GM23338 (cell line): ENCODE data around the gene PAXX. TPM values are rescaled to one million over a fixed set of nuclear protein-coding genes. Genes with fewer than 3 reads are reported as not detected.

ENCODE experiments used
- ATAC-seq: fragments of 200-7000 bp; cut with Tn5 transposase; 3 replicates; pipeline ENCODE4 v1.9.1; 2020
- DNase-seq: peaks from one replicate; pipeline ENCODE4 v3.0.0-alpha.2; 2015; ENCODE audit warnings: low spot score
- H2AFZ ChIP-seq: fragments of 200-600 bp; sonication (generic); 2 replicates; pipeline ENCODE4 v1.8.0; 2016; ENCODE audit warnings: antibody characterized with exemption, mild to moderate bottlenecking, moderate library complexity
- H3F3A ChIP-seq: fragments of 200-600 bp; sonication (generic); replicated peaks from 2 replicates; pipeline ENCODE4 v1.8.0; 2017; ENCODE audit warnings: antibody characterized with exemption, mixed run types, low read depth
- H3K27ac ChIP-seq: fragments of 200-600 bp; sonication (generic); 2 replicates; pipeline ENCODE4 v1.6.1; 2016; ENCODE audit warnings: low read depth
- H3K27me3 ChIP-seq: fragments of 200-600 bp; sonication (generic); 2 replicates; pipeline ENCODE4 v1.8.0; 2016; ENCODE audit warnings: mild to moderate bottlenecking, mixed run types, moderate library complexity; ENCODE audit not compliant: insufficient read depth
- H3K36me3 ChIP-seq: fragments of 200-600 bp; sonication (generic); 2 replicates; pipeline ENCODE4 v1.8.0; 2016; ENCODE audit warnings: mild to moderate bottlenecking; ENCODE audit not compliant: insufficient read depth
- H3K4me1 ChIP-seq: fragments of 200-600 bp; sonication (generic); 2 replicates; pipeline ENCODE4 v1.8.0; 2016; ENCODE audit warnings: mild to moderate bottlenecking, moderate library complexity; ENCODE audit not compliant: insufficient read depth
- H3K4me2 ChIP-seq: fragments of 200-600 bp; sonication (generic); 2 replicates; pipeline ENCODE4 v1.7.1; 2017; ENCODE audit warnings: mixed run types
- H3K4me3 ChIP-seq: fragments of 200-600 bp; sonication (generic); 2 replicates; pipeline ENCODE4 v1.6.1; 2016; ENCODE audit warnings: mixed run types
- H3K79me2 ChIP-seq: fragments of 200-600 bp; sonication (generic); replicated peaks from 2 replicates; pipeline ENCODE4 v1.8.0; 2017; ENCODE audit warnings: mild to moderate bottlenecking; ENCODE audit not compliant: insufficient read depth
- H3K9me2 ChIP-seq: fragments of 200-600 bp; sonication (generic); 2 replicates; pipeline ENCODE4 v1.8.0; 2017; ENCODE audit not compliant: insufficient read depth
- H4K20me1 ChIP-seq: fragments of 200-600 bp; sonication (generic); replicated peaks from 2 replicates; pipeline ENCODE4 v1.8.0; 2017; ENCODE audit warnings: mild to moderate bottlenecking; ENCODE audit not compliant: insufficient read depth
- H3K27ac Mint-ChIP-seq: 2 replicates; pipeline ENCODE4 v1.8.0; 2020; ENCODE audit warnings: inconsistent platforms, mild to moderate bottlenecking, moderate library complexity, mixed read lengths
- H3K27me3 Mint-ChIP-seq: 3 replicates; pipeline ENCODE4 v1.8.0; 2022; ENCODE audit warnings: low read depth, mild to moderate bottlenecking, moderate library complexity, mixed read lengths, inconsistent platforms; ENCODE audit not compliant: insufficient read depth, poor library complexity
- H3K36me3 Mint-ChIP-seq: 3 replicates; pipeline ENCODE4 v1.8.0; 2021; ENCODE audit warnings: low read depth, mild to moderate bottlenecking, inconsistent platforms, moderate library complexity, mixed read lengths
- H3K4me1 Mint-ChIP-seq: 3 replicates; pipeline ENCODE4 v1.8.0; 2020; ENCODE audit warnings: mild to moderate bottlenecking, inconsistent platforms, mixed read lengths
- H3K4me3 Mint-ChIP-seq: 3 replicates; pipeline ENCODE4 v1.8.0; 2021; ENCODE audit warnings: moderate library complexity, mild to moderate bottlenecking, inconsistent platforms, mixed read lengths
- H3K9me3 Mint-ChIP-seq: 3 replicates; pipeline ENCODE4 v1.8.0; 2020; ENCODE audit warnings: moderate library complexity, mild to moderate bottlenecking, inconsistent platforms, mixed read lengths
- EZH2 ChIP-seq: fragments of 200-600 bp; sonication (generic); IDR thresholded peaks from one replicate; pipeline ENCODE4 v1.8.0; 2017; ENCODE audit warnings: antibody characterized with exemption, mild to moderate bottlenecking, low read depth; ENCODE audit not compliant: unreplicated experiment
- EZH2phosphoT487 ChIP-seq: fragments of 200-600 bp; sonication (generic); IDR thresholded peaks from one replicate; pipeline ENCODE4 v1.8.1; 2018; ENCODE audit warnings: antibody characterized with exemption; ENCODE audit not compliant: unreplicated experiment
- NANOG ChIP-seq: IDR thresholded peaks from 2 replicates; pipeline ENCODE4 v1.6.1; 2016; ENCODE audit warnings: antibody characterized with exemption, borderline replicate concordance
- POLR2AphosphoS5 ChIP-seq: IDR thresholded peaks from 2 replicates; pipeline ENCODE4 v1.6.1; 2016; ENCODE audit warnings: antibody characterized with exemption, low read depth
- STAT1 ChIP-seq: IDR thresholded peaks from one replicate; pipeline ENCODE4 v1.6.1; 2016; ENCODE audit warnings: antibody characterized with exemption; ENCODE audit not compliant: unreplicated experiment
- ZNF331 ChIP-seq: fragments of 250-450 bp; sonication (Bioruptor Pico); IDR thresholded peaks from 2 replicates; pipeline ENCODE4 v1.5.0; 2020; ENCODE audit warnings: low read depth, mild to moderate bottlenecking, moderate library complexity
- ZNF462 ChIP-seq: fragments of 250-450 bp; sonication (Bioruptor Pico); IDR thresholded peaks from 2 replicates; pipeline ENCODE4 v1.5.0; 2020; ENCODE audit warnings: mild to moderate bottlenecking, moderate library complexity
- polyA plus RNA-seq: library from polyadenylated mRNA; unstranded; fragments of >200 nt; fragmentation: Nextera tagmentation; extraction: Ambion mirVana; gene quantifications from 2 replicates; pipeline ENCODE4 v1.2.1, GENCODE V29; 2016
- total RNA-seq: library from RNA; depleted of rRNA; stranded (reverse); fragments of >200 nt; shearing (Covaris generic); gene quantifications from 2 replicates; pipeline ENCODE4 v1.2.3, GENCODE V29; 2014
- TF ChIP-seq, protein P1 (sequence below): IDR thresholded peaks from one replicate; pipeline ENCODE4 v1.6.1; 2018; ENCODE audit warnings: antibody characterized with exemption; ENCODE audit not compliant: unreplicated experiment
- TF ChIP-seq, protein P2 (sequence below): IDR thresholded peaks from 2 replicates; pipeline ENCODE4 v1.6.1; 2016; ENCODE audit warnings: antibody characterized with exemption

PAXX gene
- total and polyA plus RNA-seq, 2 experiments from 2014 or later = 71.5 to 86.0 TPM

DNA sequence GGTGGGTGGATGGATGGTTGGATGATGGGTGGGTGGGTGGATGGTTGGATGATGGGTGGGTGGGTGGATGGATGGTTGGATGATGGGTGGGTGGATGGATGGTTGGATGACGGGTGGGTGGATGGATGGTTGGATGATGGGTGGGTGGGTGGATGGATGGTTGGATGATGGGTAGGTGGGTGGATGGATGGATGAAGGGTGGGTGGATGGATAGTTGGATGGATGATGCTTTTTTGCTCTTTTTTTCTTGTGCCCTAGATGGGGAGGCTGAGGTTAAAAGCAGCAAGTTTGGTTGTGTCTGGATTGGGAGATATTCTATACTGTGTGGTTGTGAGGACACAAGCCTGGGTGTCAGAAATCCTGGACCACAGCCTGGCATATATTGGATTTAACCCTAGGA is 34.8 kb upstream of the PAXX start:
- H3K27ac Mint-ChIP-seq = no peak overlapping the region
- Histone ChIP-seq H3K79me2 (no peaks in the 10 kb centered on the region), H3K27me3 (no peaks in the 10 kb centered on the region), H3K4me3 (no peak overlapping the region), H3F3A (no peaks in the 10 kb centered on the region), H3K4me2 (no peak overlapping the region), H3K9me2 (0 out of 2 replicates have a peak, but pooled peaks cover 6% of the 10 kb centered on the region), H2AFZ (no peak overlapping the region), H3K36me3 (no peaks in the 10 kb centered on the region), H3K4me1 (no peaks in the 10 kb centered on the region), H3K27ac (no peak overlapping the region), H4K20me1 (no peaks in the 10 kb centered on the region)
- H3K9me3 Mint-ChIP-seq = peaks cover 4% of the 10 kb centered on the region; the same call in 2 of the 3 replicates
- H3K4me3 Mint-ChIP-seq = no peak overlapping the region
- no peaks in the 10 kb centered on the region; the same call in 2 of the 3 replicates for H3K4me1 Mint-ChIP-seq
- H3K27me3 Mint-ChIP-seq = peaks cover 6% of the 10 kb centered on the region
- no peak for TF ChIP-seq EZH2phosphoT487
- no peak for TF ChIP-seq NANOG
- DNase-seq (no peak), ATAC-seq (no peak)
- no peaks in the 10 kb centered on the region; the same call in 2 of the 3 replicates for H3K36me3 Mint-ChIP-seq

GRCh38 chr9:136957901-136958300 is 34.3 kb upstream of the PAXX start:
- Histone ChIP-seq H3K4me1 (no peaks in the 10 kb centered on the region), H3F3A (no peaks in the 10 kb centered on the region), H3K36me3 (no peaks in the 10 kb centered on the region), H3K9me2 (0 out of 2 replicates have a peak, but pooled peaks cover 6% of the 10 kb centered on the region), H3K27me3 (no peaks in the 10 kb centered on the region), H2AFZ (no peak overlapping the region), H4K20me1 (no peaks in the 10 kb centered on the region), H3K27ac (no peak overlapping the region), H3K4me2 (no peak overlapping the region), H3K79me2 (no peaks in the 10 kb centered on the region), H3K4me3 (no peak overlapping the region)
- H3K27ac Mint-ChIP-seq = no peak overlapping the region
- DNase-seq = no peak
- no peak overlapping the region for H3K4me3 Mint-ChIP-seq
- H3K4me1 Mint-ChIP-seq = no peaks in the 10 kb centered on the region; the same call in 2 of the 3 replicates
- H3K27me3 Mint-ChIP-seq = peaks cover 6% of the 10 kb centered on the region
- peaks cover 4% of the 10 kb centered on the region; the same call in 2 of the 3 replicates for H3K9me3 Mint-ChIP-seq
- no peak for ATAC-seq
- no peaks in the 10 kb centered on the region; the same call in 2 of the 3 replicates for H3K36me3 Mint-ChIP-seq
- TF ChIP-seq, protein P1, sequence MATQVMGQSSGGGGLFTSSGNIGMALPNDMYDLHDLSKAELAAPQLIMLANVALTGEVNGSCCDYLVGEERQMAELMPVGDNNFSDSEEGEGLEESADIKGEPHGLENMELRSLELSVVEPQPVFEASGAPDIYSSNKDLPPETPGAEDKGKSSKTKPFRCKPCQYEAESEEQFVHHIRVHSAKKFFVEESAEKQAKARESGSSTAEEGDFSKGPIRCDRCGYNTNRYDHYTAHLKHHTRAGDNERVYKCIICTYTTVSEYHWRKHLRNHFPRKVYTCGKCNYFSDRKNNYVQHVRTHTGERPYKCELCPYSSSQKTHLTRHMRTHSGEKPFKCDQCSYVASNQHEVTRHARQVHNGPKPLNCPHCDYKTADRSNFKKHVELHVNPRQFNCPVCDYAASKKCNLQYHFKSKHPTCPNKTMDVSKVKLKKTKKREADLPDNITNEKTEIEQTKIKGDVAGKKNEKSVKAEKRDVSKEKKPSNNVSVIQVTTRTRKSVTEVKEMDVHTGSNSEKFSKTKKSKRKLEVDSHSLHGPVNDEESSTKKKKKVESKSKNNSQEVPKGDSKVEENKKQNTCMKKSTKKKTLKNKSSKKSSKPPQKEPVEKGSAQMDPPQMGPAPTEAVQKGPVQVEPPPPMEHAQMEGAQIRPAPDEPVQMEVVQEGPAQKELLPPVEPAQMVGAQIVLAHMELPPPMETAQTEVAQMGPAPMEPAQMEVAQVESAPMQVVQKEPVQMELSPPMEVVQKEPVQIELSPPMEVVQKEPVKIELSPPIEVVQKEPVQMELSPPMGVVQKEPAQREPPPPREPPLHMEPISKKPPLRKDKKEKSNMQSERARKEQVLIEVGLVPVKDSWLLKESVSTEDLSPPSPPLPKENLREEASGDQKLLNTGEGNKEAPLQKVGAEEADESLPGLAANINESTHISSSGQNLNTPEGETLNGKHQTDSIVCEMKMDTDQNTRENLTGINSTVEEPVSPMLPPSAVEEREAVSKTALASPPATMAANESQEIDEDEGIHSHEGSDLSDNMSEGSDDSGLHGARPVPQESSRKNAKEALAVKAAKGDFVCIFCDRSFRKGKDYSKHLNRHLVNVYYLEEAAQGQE = no peak
- TF ChIP-seq ZNF331 (CRISPR knock-in tag) = no peak
- TF ChIP-seq ZNF462 (CRISPR knock-in tag) = no peak
- TF ChIP-seq NANOG = no peak
- no peak for TF ChIP-seq EZH2phosphoT487
- no peak for TF ChIP-seq EZH2
- TF ChIP-seq POLR2AphosphoS5 = no peak
- TF ChIP-seq, protein P2, sequence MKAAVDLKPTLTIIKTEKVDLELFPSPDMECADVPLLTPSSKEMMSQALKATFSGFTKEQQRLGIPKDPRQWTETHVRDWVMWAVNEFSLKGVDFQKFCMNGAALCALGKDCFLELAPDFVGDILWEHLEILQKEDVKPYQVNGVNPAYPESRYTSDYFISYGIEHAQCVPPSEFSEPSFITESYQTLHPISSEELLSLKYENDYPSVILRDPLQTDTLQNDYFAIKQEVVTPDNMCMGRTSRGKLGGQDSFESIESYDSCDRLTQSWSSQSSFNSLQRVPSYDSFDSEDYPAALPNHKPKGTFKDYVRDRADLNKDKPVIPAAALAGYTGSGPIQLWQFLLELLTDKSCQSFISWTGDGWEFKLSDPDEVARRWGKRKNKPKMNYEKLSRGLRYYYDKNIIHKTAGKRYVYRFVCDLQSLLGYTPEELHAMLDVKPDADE = no peak
- no peak for TF ChIP-seq STAT1
